ENCODE data around the gene COL5A1. TPM values are rescaled to one million over a fixed set of nuclear protein-coding genes. Genes with fewer than 3 reads are reported as not detected.

COL5A1 gene
- total and polyA plus RNA-seq, 2 experiments from 2014 or later: 2.5 to 13.1 TPM

- H3K79me2 ChIP-seq (replicated peaks; ENCODE audit: insufficient read depth): no peaks in the 10 kb centered on the region
- peaks cover 2% of the 10 kb centered on the region; the same call in 1 of the 3 replicates for H3K4me1 Mint-ChIP-seq
- H3K4me1 ChIP-seq (ENCODE audit: insufficient read depth): no peaks in the 10 kb centered on the region
- no peak for TF ChIP-seq POLR2AphosphoS5 (IDR thresholded peaks at IDR 0.05; ENCODE audit: low read depth)
- TF ChIP-seq NANOG (IDR thresholded peaks at IDR 0.05; ENCODE audit: borderline replicate concordance): no peak
- no peak for TF ChIP-seq ZNF114 (CRISPR knock-in tag; IDR thresholded peaks at IDR 0.05)
- no peak for TF ChIP-seq ETS1 (IDR thresholded peaks at IDR 0.05)
- no peak for TF ChIP-seq EZH2phosphoT487 (IDR thresholded peaks at IDR 0.05; ENCODE audit: unreplicated experiment)
- no peak for TF ChIP-seq ZNF331 (CRISPR knock-in tag; IDR thresholded peaks at IDR 0.05; ENCODE audit: low read depth)
- TF ChIP-seq CREB1 (CRISPR knock-in tag; IDR thresholded peaks at IDR 0.05; ENCODE audit: low read depth): no peak
- TF ChIP-seq REST (IDR thresholded peaks at IDR 0.05; ENCODE audit: unreplicated experiment): no peak
- TF ChIP-seq STAT1 (IDR thresholded peaks at IDR 0.05; ENCODE audit: unreplicated experiment): no peak
- no peak for TF ChIP-seq ZNF462 (CRISPR knock-in tag; IDR thresholded peaks at IDR 0.05)
- no peak for TF ChIP-seq JUNB (IDR thresholded peaks at IDR 0.05; ENCODE audit: unreplicated experiment)
- no peak for TF ChIP-seq EZH2 (IDR thresholded peaks at IDR 0.05; ENCODE audit: low read depth, unreplicated experiment)
- TF ChIP-seq CTCF (conservative IDR thresholded peaks at IDR 0.05; ENCODE audit: low read depth in 2 of 2): no peak
- peaks cover 6% of the 10 kb centered on the region for H3K27me3 Mint-ChIP-seq (ENCODE audit: insufficient read depth, low read depth, poor library complexity)
- H3K4me3 Mint-ChIP-seq: no peak overlapping the region
- H3K27ac Mint-ChIP-seq: no peak overlapping the region
- H3F3A ChIP-seq (replicated peaks; ENCODE audit: low read depth): no peaks in the 10 kb centered on the region
- H3K9me2 ChIP-seq (ENCODE audit: insufficient read depth): 0 out of 2 replicates have a peak, but pooled peaks cover 5% of the 10 kb centered on the region
- H3K4me3 ChIP-seq: no peak overlapping the region
- H3K27ac ChIP-seq (ENCODE audit: low read depth): no peak overlapping the region
- no peaks in the 10 kb centered on the region for H3K36me3 ChIP-seq (ENCODE audit: insufficient read depth)
- H4K20me1 ChIP-seq (replicated peaks; ENCODE audit: insufficient read depth): no peaks in the 10 kb centered on the region
- ATAC-seq (no peak), DNase-seq (ENCODE audit: low spot score) (no peak)
- no peak overlapping the region for H3K4me2 ChIP-seq
- H2AFZ ChIP-seq: no peak overlapping the region
- no peaks in the 10 kb centered on the region for H3K27me3 ChIP-seq (ENCODE audit: insufficient read depth)
- H3K9me3 Mint-ChIP-seq: peaks cover 3% of the 10 kb centered on the region; the same call in 1 of the 3 replicates
- H3K36me3 Mint-ChIP-seq (ENCODE audit: low read depth): no peaks in the 10 kb centered on the region
These were observed 49.5 kb downstream of the COL5A1 start for GRCh38 chr9:134690946-134691694.

Measured in GM23338 (cell line).